Measurements from ENCODE around the gene TYROBP.

TYROBP gene

DNA sequence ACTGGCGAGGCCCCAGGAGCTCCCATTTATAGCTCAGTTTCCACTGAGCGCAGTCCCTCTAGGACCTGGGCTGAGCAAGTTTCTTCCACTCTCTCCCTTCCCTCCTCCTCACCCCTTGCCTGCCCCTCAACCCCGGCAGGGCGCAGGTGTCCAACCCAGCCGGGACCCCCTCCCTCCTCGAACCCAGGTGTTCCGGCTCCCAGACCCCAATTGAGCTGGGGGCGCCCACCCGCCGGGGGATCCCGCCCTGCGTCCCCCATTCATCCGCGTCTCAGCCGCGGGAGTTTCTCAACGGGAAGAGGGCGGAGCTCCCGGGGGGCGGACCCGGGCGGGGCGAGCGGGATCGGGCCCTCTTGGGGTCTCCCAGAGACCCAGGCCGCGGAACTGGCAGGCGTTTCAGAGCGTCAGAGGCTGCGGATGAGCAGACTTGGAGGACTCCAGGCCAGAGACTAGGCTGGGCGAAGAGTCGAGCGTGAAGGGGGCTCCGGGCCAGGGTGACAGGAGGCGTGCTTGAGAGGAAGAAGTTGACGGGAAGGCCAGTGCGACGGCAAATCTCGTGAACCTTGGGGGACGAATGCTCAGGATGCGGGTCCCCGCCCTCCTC, 51.4 kb downstream of the TYROBP start, which contains the start of gene KIRREL2:
KIRREL2 (plus strand) TSS at position 366 of the 604 bp plus-strand sequence; CDS start at position 575, 209 bp downstream.
- peak within 1 kb of the TSS; percentile 51 for H3K4me3 ChIP-seq (replicated peaks; ENCODE audit: low read depth, low read length)
- H3K27me3 ChIP-seq (replicated peaks; ENCODE audit: control insufficient read depth, insufficient read depth, low read length), result peaks cover 5% of the 10 kb centered on the region
- no peak for DNase-seq (ENCODE audit: extremely low read depth, insufficient read length)
- no peaks in the 10 kb centered on the region for H3K36me3 ChIP-seq (ENCODE audit: control insufficient read depth, insufficient read depth, low read length)
- no peak for TF ChIP-seq CTCF (IDR thresholded peaks at IDR 0.05; ENCODE audit: insufficient read depth, low read length, poor library complexity, severe bottlenecking)

All from GM06990 (cell line).